ENCODE data around the gene NAA25.
"Not testable (repeated sequence)": the region's sequence is repeated elsewhere in the genome, so short reads cannot be mapped to it uniquely, and the experiment has no call there.

The NAA25 gene

GRCh38 chr12:112007945-112008344 lies 100.6 kb downstream of the NAA25 start:
- no peak for DNase-seq

GRCh38 chr12:112005419-112006395 lies 102.9 kb downstream of the NAA25 start:
- no peak for DNase-seq

GRCh38 chr12:112004041-112004440 lies 104.5 kb downstream of the NAA25 start:
- no peak for DNase-seq

- DNase-seq = no peak
Observed at GRCh38 chr12:112001576-112001975, 107.0 kb downstream of the NAA25 start.

- DNase-seq = no peak
Observed at GRCh38 chr12:112000820-112001219, 107.8 kb downstream of the NAA25 start.

- not testable (repeated sequence) for DNase-seq
Observed at GRCh38 chr12:111999129-111999528, 109.5 kb downstream of the NAA25 start.

GRCh38 chr12:111998015-111998414 lies 110.6 kb downstream of the NAA25 start:
- no peak for DNase-seq

- DNase-seq = no peak
Observed at GRCh38 chr12:111997300-111997699, 111.3 kb downstream of the NAA25 start.

- no peak for DNase-seq
Observed at GRCh38 chr12:111995782-111996480, 112.7 kb downstream of the NAA25 start.

- DNase-seq = not testable (repeated sequence)
Observed at GRCh38 chr12:111994211-111995111, 114.1 kb downstream of the NAA25 start.

- DNase-seq = no peak
Observed at GRCh38 chr12:111993292-111994150, 115.1 kb downstream of the NAA25 start.

GRCh38 chr12:111992464-111992863 lies 116.1 kb downstream of the NAA25 start:
- DNase-seq = no peak

GRCh38 chr12:111991946-111992345 lies 116.6 kb downstream of the NAA25 start:
- DNase-seq = no peak

- DNase-seq = no peak
Observed at GRCh38 chr12:111991535-111991934, 117.0 kb downstream of the NAA25 start.

- DNase-seq = no peak
Observed at GRCh38 chr12:111984820-111985219, 123.8 kb downstream of the NAA25 start.

GRCh38 chr12:111981987-111982386 lies 126.6 kb downstream of the NAA25 start:
- DNase-seq = no peak

- no peak for DNase-seq
Observed at GRCh38 chr12:111980598-111980997, 128.0 kb downstream of the NAA25 start.

GRCh38 chr12:111978545-111978944 lies 130.0 kb downstream of the NAA25 start:
- DNase-seq = no peak

GRCh38 chr12:111976860-111977259 lies 131.7 kb downstream of the NAA25 start:
- no peak for DNase-seq
